ENCODE measurements around the gene PSMD3. TPM values are rescaled to one million over a fixed set of nuclear protein-coding genes. Genes with fewer than 3 reads are reported as not detected.

Gene PSMD3
- total RNA-seq, 3 donors from 2014 or later (not counting 1 experiment from before 2014, with no cell fraction given): 66.1 to 83.8 (median 78.9) TPM

DNA sequence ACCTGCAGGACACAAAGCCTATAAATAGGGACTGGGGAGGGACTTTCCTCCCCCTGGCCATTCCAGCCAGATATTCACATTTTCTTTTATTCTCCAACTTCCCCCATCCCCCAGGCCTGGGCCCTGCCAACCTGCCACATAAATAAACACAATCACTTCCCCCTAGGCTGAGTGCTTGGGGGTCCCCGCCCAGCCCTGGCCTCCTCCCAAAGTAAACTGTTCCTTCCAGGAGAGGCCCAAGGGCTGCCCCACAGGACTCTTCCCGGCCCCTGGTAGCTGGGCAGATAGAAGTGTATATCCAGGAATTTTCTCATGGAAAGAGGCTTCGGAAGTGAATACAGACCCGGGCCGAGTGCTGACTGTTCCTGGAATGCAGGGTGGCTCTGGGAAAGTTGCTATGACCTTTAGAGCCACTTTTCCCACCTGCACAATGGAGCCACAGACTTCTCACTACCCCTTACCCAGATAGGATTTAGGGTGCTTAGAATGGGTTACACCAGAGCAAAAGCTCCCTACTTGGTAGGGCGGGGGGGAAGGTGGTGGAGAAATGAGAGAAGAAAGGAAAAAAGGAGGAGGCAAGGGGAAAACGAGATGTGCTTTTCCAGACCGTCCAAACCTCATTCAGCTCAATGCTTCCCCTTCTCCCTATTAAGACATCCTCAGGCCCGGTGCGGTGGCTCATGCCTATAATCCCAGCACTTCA, 43.1 kb downstream of the PSMD3 start:
- H3K9me3 ChIP-seq (ENCODE audit: control insufficient read depth, insufficient read depth, low read length): no peaks in the 10 kb centered on the region
- H3K4me3 ChIP-seq (ENCODE audit: low read length): no peak overlapping the region
- WGBS (ENCODE audit: insufficient coverage): 95% methylated on average over 8 of the region's 10 CpGs
- no peaks in the 10 kb centered on the region for H3K27me3 Mint-ChIP-seq (ENCODE audit: low read depth in 2 of 2)
- no peaks in the 10 kb centered on the region for H3K36me3 Mint-ChIP-seq
- H3K27ac ChIP-seq (ENCODE audit: low read length): no peak overlapping the region
- no peak overlapping the region for H3K4me3 Mint-ChIP-seq
- no peak for ATAC-seq
- no peaks in the 10 kb centered on the region for H3K27me3 ChIP-seq (ENCODE audit: control insufficient read depth, insufficient read depth, low read length)
- DNase-seq: no peak
- peaks cover 18% of the 10 kb centered on the region for H3K4me1 ChIP-seq (ENCODE audit: control insufficient read depth, insufficient read depth, low read length)
- peaks cover 74% of the 10 kb centered on the region for H3K36me3 ChIP-seq (ENCODE audit: control insufficient read depth, insufficient read depth, low read length)
- intact Hi-C loops (cut with micrococcal nuclease): no loop called here
- peaks cover 11 to 25% of the 10 kb centered on the region in 2 donors for H3K4me1 Mint-ChIP-seq
- H3K9me3 Mint-ChIP-seq: no peaks in the 10 kb centered on the region
- no peak overlapping the region for H3K27ac Mint-ChIP-seq
- TF ChIP-seq, protein P1, sequence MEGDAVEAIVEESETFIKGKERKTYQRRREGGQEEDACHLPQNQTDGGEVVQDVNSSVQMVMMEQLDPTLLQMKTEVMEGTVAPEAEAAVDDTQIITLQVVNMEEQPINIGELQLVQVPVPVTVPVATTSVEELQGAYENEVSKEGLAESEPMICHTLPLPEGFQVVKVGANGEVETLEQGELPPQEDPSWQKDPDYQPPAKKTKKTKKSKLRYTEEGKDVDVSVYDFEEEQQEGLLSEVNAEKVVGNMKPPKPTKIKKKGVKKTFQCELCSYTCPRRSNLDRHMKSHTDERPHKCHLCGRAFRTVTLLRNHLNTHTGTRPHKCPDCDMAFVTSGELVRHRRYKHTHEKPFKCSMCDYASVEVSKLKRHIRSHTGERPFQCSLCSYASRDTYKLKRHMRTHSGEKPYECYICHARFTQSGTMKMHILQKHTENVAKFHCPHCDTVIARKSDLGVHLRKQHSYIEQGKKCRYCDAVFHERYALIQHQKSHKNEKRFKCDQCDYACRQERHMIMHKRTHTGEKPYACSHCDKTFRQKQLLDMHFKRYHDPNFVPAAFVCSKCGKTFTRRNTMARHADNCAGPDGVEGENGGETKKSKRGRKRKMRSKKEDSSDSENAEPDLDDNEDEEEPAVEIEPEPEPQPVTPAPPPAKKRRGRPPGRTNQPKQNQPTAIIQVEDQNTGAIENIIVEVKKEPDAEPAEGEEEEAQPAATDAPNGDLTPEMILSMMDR (IDR thresholded peaks at IDR 0.05): no peak

DNA sequence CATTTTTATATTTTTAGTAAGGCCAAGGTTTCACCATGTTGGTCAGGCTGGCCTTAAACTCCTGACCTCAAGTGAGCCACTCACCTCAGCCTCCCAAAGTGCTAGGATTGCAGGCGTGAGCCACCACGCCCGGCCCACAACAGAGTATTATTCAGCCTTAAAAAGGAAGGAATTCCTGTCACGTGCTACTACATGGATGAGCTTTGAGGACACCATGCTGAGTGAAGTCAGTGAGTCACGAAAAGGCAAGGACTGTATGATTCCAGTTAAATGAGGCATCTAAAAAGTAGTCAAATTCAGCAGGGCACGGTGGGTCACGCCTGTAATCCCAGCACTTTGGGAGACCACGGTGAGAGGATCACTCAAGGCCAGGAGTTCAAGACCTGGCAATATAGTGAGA, 44.3 kb downstream of the PSMD3 start:
- Mint-ChIP-seq H3K36me3 (peaks cover 10% of the 10 kb centered on the region), H3K27me3 (ENCODE audit: low read depth in 2 of 2) (no peaks in the 10 kb centered on the region), H3K4me3 (no peak overlapping the region), H3K27ac (no peak overlapping the region), H3K9me3 (no peaks in the 10 kb centered on the region), H3K4me1 (peaks cover 11 to 16% of the 10 kb centered on the region in 2 donors)
- peaks cover 75% of the 10 kb centered on the region for H3K36me3 ChIP-seq (ENCODE audit: control insufficient read depth, insufficient read depth, low read length)
- no peaks in the 10 kb centered on the region for H3K9me3 ChIP-seq (ENCODE audit: control insufficient read depth, insufficient read depth, low read length)
- TF ChIP-seq, protein P1 (IDR thresholded peaks at IDR 0.05): no peak
- WGBS (ENCODE audit: insufficient coverage): 97% methylated on average over 8 of the region's 8 CpGs
- intact Hi-C loops (cut with micrococcal nuclease): no loop called here
- H3K27ac ChIP-seq (ENCODE audit: low read length): no peak overlapping the region
- DNase-seq (no peak), ATAC-seq (no peak)
- no peaks in the 10 kb centered on the region for H3K27me3 ChIP-seq (ENCODE audit: control insufficient read depth, insufficient read depth, low read length)
- H3K4me3 ChIP-seq (ENCODE audit: low read length): no peak overlapping the region
- H3K4me1 ChIP-seq (ENCODE audit: control insufficient read depth, insufficient read depth, low read length): peaks cover 17% of the 10 kb centered on the region

DNA sequence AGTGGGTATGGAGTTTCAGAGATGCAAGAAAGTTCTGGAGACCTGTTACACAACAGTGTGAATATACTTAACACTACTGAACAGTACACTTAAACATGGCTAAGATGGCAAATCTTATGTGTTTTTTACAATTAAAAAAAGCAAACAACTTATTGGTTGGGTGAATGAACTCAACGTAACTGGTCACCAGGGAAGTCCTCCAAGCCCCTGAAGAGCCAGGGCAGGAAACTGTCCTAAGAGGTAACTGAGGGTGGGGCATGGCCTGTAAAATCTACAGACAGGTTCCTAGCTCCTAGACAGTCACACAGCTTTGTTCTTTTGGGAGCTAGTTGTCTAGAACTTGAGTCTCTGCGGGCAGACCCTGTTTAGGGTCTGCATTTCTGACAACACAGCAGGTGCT, 45.0 kb downstream of the PSMD3 start:
- H3K27ac ChIP-seq (ENCODE audit: low read length): no peak overlapping the region
- H3K4me1 ChIP-seq (ENCODE audit: control insufficient read depth, insufficient read depth, low read length): peaks cover 17% of the 10 kb centered on the region
- Mint-ChIP-seq H3K27ac (no peak overlapping the region), H3K27me3 (ENCODE audit: low read depth in 2 of 2) (no peaks in the 10 kb centered on the region), H3K9me3 (no peaks in the 10 kb centered on the region), H3K36me3 (peaks cover 12% of the 10 kb centered on the region), H3K4me1 (peaks cover 11 to 14% of the 10 kb centered on the region in 2 donors), H3K4me3 (no peak overlapping the region)
- no peak overlapping the region for H3K4me3 ChIP-seq (ENCODE audit: low read length)
- DNase-seq (no peak), ATAC-seq (no peak)
- TF ChIP-seq, protein P1 (IDR thresholded peaks at IDR 0.05): no peak
- H3K9me3 ChIP-seq (ENCODE audit: control insufficient read depth, insufficient read depth, low read length): no peaks in the 10 kb centered on the region
- intact Hi-C loops (cut with micrococcal nuclease): no loop called here
- H3K27me3 ChIP-seq (ENCODE audit: control insufficient read depth, insufficient read depth, low read length): no peaks in the 10 kb centered on the region
- peaks cover 72% of the 10 kb centered on the region for H3K36me3 ChIP-seq (ENCODE audit: control insufficient read depth, insufficient read depth, low read length)
- WGBS (ENCODE audit: insufficient coverage): 86% methylated on average over 2 of the region's 2 CpGs
